Neuronal stem cell (in vitro differentiated cells): ENCODE data around the gene FAM174B.
"Not testable (repeated sequence)": the region's sequence is repeated elsewhere in the genome, so short reads cannot be mapped to it uniquely, and the experiment has no call there.

Source experiments
- DNase-seq: peaks from one replicate; pipeline ENCODE4 v3.0.0-alpha.2; 2013; ENCODE audit warnings: low spot score
- H2AFZ ChIP-seq: one replicate; pipeline ENCODE4 v1.6.1; 2013; ENCODE audit warnings: mild to moderate bottlenecking, low read length, inconsistent platforms
- H2AK5ac ChIP-seq: 2 replicates; pipeline ENCODE4 v1.6.1; 2013; ENCODE audit warnings: low read depth, mild to moderate bottlenecking, inconsistent platforms, low read length, moderate library complexity, mixed read lengths
- H2BK120ac ChIP-seq: 2 replicates; pipeline ENCODE4 v1.6.1; 2013; ENCODE audit warnings: low read depth, mild to moderate bottlenecking, inconsistent platforms, low read length, moderate library complexity, mixed read lengths
- H2BK12ac ChIP-seq: one replicate; pipeline ENCODE4 v1.6.1; 2013; ENCODE audit warnings: low read length, inconsistent platforms
- H2BK15ac ChIP-seq: 2 replicates; pipeline ENCODE4 v1.6.1; 2013; ENCODE audit warnings: mild to moderate bottlenecking, low read length, inconsistent platforms, mixed read lengths
- H2BK5ac ChIP-seq: one replicate; pipeline ENCODE4 v1.6.1; 2013; ENCODE audit warnings: inconsistent platforms, mild to moderate bottlenecking, low read length, moderate library complexity
- H3K14ac ChIP-seq: one replicate; pipeline ENCODE4 v1.6.1; 2013; ENCODE audit warnings: low read length, inconsistent platforms
- H3K18ac ChIP-seq: 2 replicates; pipeline ENCODE4 v1.6.1; 2013; ENCODE audit warnings: low read length, inconsistent platforms
- H3K23ac ChIP-seq: 2 replicates; pipeline ENCODE4 v1.6.1; 2013; ENCODE audit warnings: low read depth, mild to moderate bottlenecking, mixed read lengths, low read length, inconsistent platforms; ENCODE audit not compliant: poor library complexity
- H3K27ac ChIP-seq: replicated peaks from 3 replicates; pipeline ENCODE4 v1.5.1; 2013; ENCODE audit warnings: low read length, inconsistent platforms
- H3K27me3 ChIP-seq, 3 experiments: 2 replicates each; pipeline ENCODE4 v1.6.1; 2013; ENCODE audit warnings: low read length in 3 of 3, mild to moderate bottlenecking in 2 of 3, inconsistent platforms in 1 of 3, low read depth in 1 of 3, mixed read lengths in 1 of 3, moderate library complexity in 1 of 3; ENCODE audit not compliant: control insufficient read depth in 3 of 3, insufficient read depth in 3 of 3
- H3K36me3 ChIP-seq, 2 donors: replicated peaks in 1 of 2; 2 replicates each; pipeline ENCODE4 v1.6.1; 2013; ENCODE audit warnings: low read length in 2 of 2; ENCODE audit not compliant: control insufficient read depth in 2 of 2, insufficient read depth in 2 of 2
- H3K4ac ChIP-seq: 2 replicates; pipeline ENCODE4 v1.6.1; 2013; ENCODE audit warnings: inconsistent platforms, mild to moderate bottlenecking, low read length, moderate library complexity
- H3K4me1 ChIP-seq, 2 donors: 1 replicate in 1 of 2; 2 replicates in 1 of 2; pipeline ENCODE4 v1.6.1; 2013; ENCODE audit warnings: low read length in 2 of 2, low read depth in 1 of 2; ENCODE audit not compliant: control insufficient read depth in 2 of 2, insufficient read depth in 1 of 2
- H3K4me2 ChIP-seq: one replicate; pipeline ENCODE4 v1.6.1; 2013; ENCODE audit warnings: mild to moderate bottlenecking, low read length, inconsistent platforms; ENCODE audit not compliant: insufficient read depth, poor library complexity, severe bottlenecking
- H3K4me3 ChIP-seq, 2 donors: 2 replicates each; pipeline ENCODE4 v1.5.1; 2013; ENCODE audit warnings: low read length in 2 of 2, mild to moderate bottlenecking in 2 of 2, inconsistent platforms in 1 of 2, moderate library complexity in 1 of 2
- H3K79me1 ChIP-seq: one replicate; pipeline ENCODE4 v1.6.1; 2013; ENCODE audit warnings: low read depth, mild to moderate bottlenecking, inconsistent platforms, low read length, moderate library complexity
- H3K9ac ChIP-seq: one replicate; pipeline ENCODE4 v1.6.1; 2013; ENCODE audit warnings: mild to moderate bottlenecking, low read depth, low read length, inconsistent platforms; ENCODE audit not compliant: poor library complexity
- H3K9me3 ChIP-seq, 2 donors: replicated peaks in 1 of 2; 2 replicates each; pipeline versions ENCODE3 to v1.6.1; 2013; ENCODE audit warnings: low read length in 2 of 2, mild to moderate bottlenecking in 2 of 2, inconsistent platforms in 1 of 2, low read depth in 1 of 2, mixed read lengths in 1 of 2, moderate library complexity in 1 of 2; ENCODE audit not compliant: control insufficient read depth in 2 of 2, insufficient read depth in 1 of 2
- H4K8ac ChIP-seq: one replicate; pipeline ENCODE4 v1.6.1; 2013; ENCODE audit warnings: low read depth, mild to moderate bottlenecking, inconsistent platforms, low read length, moderate library complexity
- H4K91ac ChIP-seq: one replicate; pipeline ENCODE4 v1.6.1; 2013; ENCODE audit warnings: low read length, low read depth, mild to moderate bottlenecking, inconsistent platforms; ENCODE audit not compliant: poor library complexity
- WGBS, 2 donors: extraction: QIAGEN DNeasy Blood & Tissue Kit; methylation state at CpG; one replicate each; pipeline ENCODE4 v1.1.7; 2013; ENCODE audit warnings: missing lambda C conversion rate in 2 of 2, mixed read lengths in 1 of 2; ENCODE audit not compliant: insufficient read length in 2 of 2, insufficient replicate concordance in 1 of 2; ENCODE audit errors: extremely low coverage in 2 of 2; 5-methylcytosine and 5-hydroxymethylcytosine counted together

FAM174B gene

DNA sequence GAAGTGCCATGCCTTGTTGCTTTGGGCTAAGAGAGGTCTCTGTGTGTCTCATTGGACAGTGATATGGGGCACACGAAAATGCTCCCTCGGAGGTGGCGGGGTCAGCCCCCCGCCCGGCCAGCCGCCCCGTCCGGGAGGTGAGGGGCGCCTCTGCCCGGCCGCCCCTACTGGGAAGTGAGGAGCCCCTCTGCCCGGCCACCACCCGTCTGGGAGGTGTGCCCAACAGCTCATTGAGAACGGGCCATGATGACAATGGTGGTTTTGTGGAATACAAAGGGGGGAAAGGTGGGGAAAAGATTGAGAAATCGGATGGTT lies 48.8 kb downstream of the FAM174B start:
- not testable (repeated sequence) for H4K8ac ChIP-seq, H3K4me2 ChIP-seq, H3K18ac ChIP-seq, H2BK5ac ChIP-seq, H2BK120ac ChIP-seq, H4K91ac ChIP-seq, H3K36me3 ChIP-seq, H3K14ac ChIP-seq, H3K4me1 ChIP-seq, H3K79me1 ChIP-seq, H3K27ac ChIP-seq, H3K9ac ChIP-seq, H3K9me3 ChIP-seq, H2BK15ac ChIP-seq, H3K23ac ChIP-seq, H2AFZ ChIP-seq, H2BK12ac ChIP-seq, H2AK5ac ChIP-seq, H3K27me3 ChIP-seq, H3K4ac ChIP-seq, H3K4me3 ChIP-seq, DNase-seq
- no CpG with 5 or more reads among the region's 15 CpGs for WGBS, 2 donors

DNA sequence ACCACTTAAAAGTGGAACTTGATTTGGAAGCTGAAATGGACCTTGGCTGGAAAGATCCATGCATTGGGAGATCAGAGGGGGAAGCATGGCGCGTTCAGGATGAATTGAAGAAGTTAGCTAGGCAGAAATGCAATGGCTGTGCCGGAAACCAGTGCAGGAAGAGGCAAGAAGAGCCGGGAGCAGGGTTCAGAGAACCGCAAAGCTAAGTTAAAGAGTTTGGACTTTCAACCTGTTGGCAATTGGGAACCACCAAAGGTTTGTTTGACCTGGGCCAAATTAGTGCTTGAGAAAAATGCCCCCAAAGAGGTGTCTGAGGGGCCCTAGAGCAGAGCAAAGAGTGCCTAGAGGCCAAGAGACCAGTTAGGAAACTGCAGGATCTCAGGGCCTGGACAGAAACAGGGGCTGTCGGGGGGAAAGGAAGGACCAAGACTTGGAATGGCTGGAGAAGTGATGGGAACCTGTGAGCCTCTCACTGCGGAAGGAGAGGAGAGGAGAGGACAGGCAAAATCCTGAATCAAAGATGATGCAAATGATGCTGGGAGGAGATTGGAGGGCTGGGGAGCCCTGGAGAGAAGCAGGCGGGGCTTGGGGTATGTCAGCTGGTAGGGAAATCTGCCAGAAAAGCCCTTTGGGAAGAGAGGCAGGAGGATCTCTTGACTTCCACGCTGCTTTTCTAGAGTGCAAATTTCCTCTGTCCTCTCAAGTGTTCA lies 49.3 kb downstream of the FAM174B start:
- Histone ChIP-seq H3K4me1 (peaks cover 9 to 10% of the 10 kb centered on the region in 2 donors), H3K9ac (no peak overlapping the region), H3K18ac (no peak overlapping the region), H3K14ac (no peak overlapping the region), H3K9me3 (peaks cover 0 to 3% of the 10 kb centered on the region in 2 donors), H2AK5ac (no peak overlapping the region), H3K4ac (no peak overlapping the region), H2BK120ac (no peak overlapping the region), H3K27ac (no peak overlapping the region), H3K4me3 (no peak overlapping the region), H2BK15ac (no peak overlapping the region), H3K4me2 (no peak overlapping the region), H4K91ac (no peak overlapping the region), H3K36me3 (no peaks in the 10 kb centered on the region), H3K79me1 (no peaks in the 10 kb centered on the region), H3K23ac (no peak overlapping the region), H4K8ac (no peak overlapping the region), H2BK12ac (no peak overlapping the region), H2AFZ (no peak overlapping the region), H3K27me3 (no peaks in the 10 kb centered on the region), H2BK5ac (no peak overlapping the region)
- no peak for DNase-seq
- WGBS, 2 donors, result no CpG with 5 or more reads among the region's 9 CpGs

DNA sequence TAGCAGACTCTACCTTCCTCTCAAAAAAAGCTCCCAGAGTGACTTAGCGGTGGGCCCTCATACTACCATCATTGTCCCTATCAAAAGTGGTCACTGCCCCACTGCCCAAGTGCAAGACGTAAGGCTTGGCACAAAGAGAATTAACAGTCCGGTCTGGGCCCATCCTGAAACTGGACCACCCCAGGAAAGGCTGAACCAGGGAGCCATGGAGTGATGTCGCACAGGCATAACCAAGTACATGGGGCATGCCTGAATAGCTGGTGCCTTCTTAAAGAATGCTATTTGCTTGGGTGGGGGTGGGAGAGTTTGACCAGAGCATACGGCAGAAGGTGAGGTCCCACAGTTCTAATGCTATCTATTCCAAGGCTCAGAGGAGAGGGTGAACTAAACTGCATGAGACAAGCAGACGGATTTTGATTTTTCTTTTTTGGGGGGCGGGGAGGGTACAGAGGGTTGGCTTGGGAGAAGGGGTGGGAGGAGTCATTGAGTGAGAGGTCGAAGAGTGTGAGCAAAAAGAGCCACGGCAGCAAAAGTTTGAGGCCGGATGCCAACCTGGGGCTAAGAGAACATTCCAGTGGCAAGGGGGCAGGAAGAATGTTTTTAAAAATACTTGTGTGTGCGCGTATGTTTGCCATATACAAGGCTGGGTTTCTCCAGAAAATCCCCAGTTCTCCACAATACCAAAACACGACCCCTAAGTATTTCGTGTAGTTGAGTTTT lies 50.2 kb downstream of the FAM174B start:
- no peak overlapping the region for H3K27ac ChIP-seq
- no peak overlapping the region for H2BK15ac ChIP-seq
- no peak for DNase-seq
- no peak overlapping the region for H3K4me2 ChIP-seq
- H2AK5ac ChIP-seq, result no peak overlapping the region
- H3K9me3 ChIP-seq, result peaks cover 0 to 3% of the 10 kb centered on the region in 2 donors
- no peak overlapping the region for H3K18ac ChIP-seq
- WGBS, 2 donors, result no CpG with 5 or more reads among the region's 14 CpGs
- H4K91ac ChIP-seq, result no peak overlapping the region
- no peak overlapping the region for H2BK12ac ChIP-seq
- H3K27me3 ChIP-seq, result no peaks in the 10 kb centered on the region
- no peak overlapping the region for H3K4ac ChIP-seq
- H3K9ac ChIP-seq, result no peak overlapping the region
- no peak overlapping the region for H4K8ac ChIP-seq
- H3K14ac ChIP-seq, result no peak overlapping the region
- no peaks in the 10 kb centered on the region for H3K36me3 ChIP-seq
- H2AFZ ChIP-seq, result no peak overlapping the region
- H3K4me1 ChIP-seq, result peaks cover 5% of the 10 kb centered on the region in 2 donors
- no peak overlapping the region for H2BK120ac ChIP-seq
- no peak overlapping the region for H3K4me3 ChIP-seq
- H3K79me1 ChIP-seq, result no peaks in the 10 kb centered on the region
- no peak overlapping the region for H3K23ac ChIP-seq
- no peak overlapping the region for H2BK5ac ChIP-seq

DNA sequence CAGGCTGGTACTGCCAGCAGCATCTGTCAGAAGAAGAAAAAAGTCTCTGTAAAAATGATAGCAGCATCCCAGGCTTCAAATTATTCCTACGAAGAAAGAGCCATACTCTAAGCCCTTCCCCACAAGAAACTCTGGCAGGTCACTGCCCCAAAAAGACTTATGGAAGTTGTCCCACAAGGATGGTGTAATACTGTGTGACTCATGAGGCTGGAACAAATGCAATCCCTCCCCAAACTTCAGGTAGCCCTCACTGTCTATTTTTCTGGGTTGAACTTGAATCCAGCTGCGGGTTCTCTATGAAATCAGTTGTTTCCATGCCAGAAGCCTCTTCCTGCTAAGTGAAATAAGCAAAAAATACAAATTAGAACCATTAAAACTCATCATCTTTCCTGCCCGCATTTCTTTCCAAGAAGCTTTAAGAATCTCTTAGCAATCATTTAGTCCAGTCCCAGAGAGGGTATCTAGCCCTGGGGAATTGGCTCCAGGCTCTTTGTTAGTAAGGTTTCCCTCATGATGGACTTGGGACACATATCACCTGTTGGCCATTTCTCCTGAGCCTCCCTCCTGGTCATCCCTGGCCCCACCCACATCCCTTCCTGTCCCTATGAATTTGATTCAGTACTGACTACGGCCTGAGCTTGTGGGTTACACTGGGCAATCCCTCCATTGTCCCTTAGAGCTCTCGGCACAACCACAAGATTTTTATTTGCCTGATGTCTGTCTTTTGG lies 51.7 kb downstream of the FAM174B start:
- H2AFZ ChIP-seq, result no peak overlapping the region
- no peak overlapping the region for H2BK12ac ChIP-seq
- H3K27ac ChIP-seq, result no peak overlapping the region
- H3K4me3 ChIP-seq, result no peak overlapping the region
- H3K14ac ChIP-seq, result no peak overlapping the region
- no peak overlapping the region for H2AK5ac ChIP-seq
- no peaks in the 10 kb centered on the region for H3K36me3 ChIP-seq
- H3K79me1 ChIP-seq, result no peaks in the 10 kb centered on the region
- WGBS, 2 donors, result no CpG with 5 or more reads among the region's 5 CpGs
- H2BK15ac ChIP-seq, result no peak overlapping the region
- no peak overlapping the region for H3K18ac ChIP-seq
- H3K9ac ChIP-seq, result no peak overlapping the region
- peaks cover 0 to 3% of the 10 kb centered on the region in 2 donors for H3K9me3 ChIP-seq
- no peak for DNase-seq
- peaks cover 0 to 9% (median 0%) of the 10 kb centered on the region in 3 experiments for H3K27me3 ChIP-seq
- H4K91ac ChIP-seq, result no peak overlapping the region
- no peak overlapping the region for H4K8ac ChIP-seq
- no peaks in the 10 kb centered on the region for H3K4me1 ChIP-seq
- no peak overlapping the region for H2BK120ac ChIP-seq
- H3K4me2 ChIP-seq, result no peak overlapping the region
- no peak overlapping the region for H3K4ac ChIP-seq
- no peak overlapping the region for H2BK5ac ChIP-seq
- no peak overlapping the region for H3K23ac ChIP-seq
